Hepatocyte (in vitro differentiated cells): ENCODE data around the gene SNAI1.

Experiments used
- EZH2 ChIP-seq: fragments of 200-600 bp; sonication (generic); IDR thresholded peaks from 2 replicates; pipeline ENCODE4 v1.6.1; 2016; ENCODE audit warnings: antibody characterized with exemption, mild to moderate bottlenecking, borderline replicate concordance
- EZH2phosphoT487 ChIP-seq: fragments of 200-600 bp; sonication (generic); IDR thresholded peaks from one replicate; pipeline ENCODE4 v1.6.1; 2018; ENCODE audit warnings: antibody characterized with exemption, mild to moderate bottlenecking, low read depth, moderate library complexity; ENCODE audit not compliant: unreplicated experiment, severe bottlenecking
- TF ChIP-seq, protein P1 (sequence below): fragments of 200-600 bp; sonication (generic); IDR thresholded peaks from 2 replicates; pipeline ENCODE4 v1.5.1; 2016; ENCODE audit warnings: antibody characterized with exemption, mild to moderate bottlenecking; ENCODE audit not compliant: poor library complexity

GRCh38 chr20:50003253-50003656, 20.5 kb downstream of the SNAI1 start:
- TF ChIP-seq, protein P1, sequence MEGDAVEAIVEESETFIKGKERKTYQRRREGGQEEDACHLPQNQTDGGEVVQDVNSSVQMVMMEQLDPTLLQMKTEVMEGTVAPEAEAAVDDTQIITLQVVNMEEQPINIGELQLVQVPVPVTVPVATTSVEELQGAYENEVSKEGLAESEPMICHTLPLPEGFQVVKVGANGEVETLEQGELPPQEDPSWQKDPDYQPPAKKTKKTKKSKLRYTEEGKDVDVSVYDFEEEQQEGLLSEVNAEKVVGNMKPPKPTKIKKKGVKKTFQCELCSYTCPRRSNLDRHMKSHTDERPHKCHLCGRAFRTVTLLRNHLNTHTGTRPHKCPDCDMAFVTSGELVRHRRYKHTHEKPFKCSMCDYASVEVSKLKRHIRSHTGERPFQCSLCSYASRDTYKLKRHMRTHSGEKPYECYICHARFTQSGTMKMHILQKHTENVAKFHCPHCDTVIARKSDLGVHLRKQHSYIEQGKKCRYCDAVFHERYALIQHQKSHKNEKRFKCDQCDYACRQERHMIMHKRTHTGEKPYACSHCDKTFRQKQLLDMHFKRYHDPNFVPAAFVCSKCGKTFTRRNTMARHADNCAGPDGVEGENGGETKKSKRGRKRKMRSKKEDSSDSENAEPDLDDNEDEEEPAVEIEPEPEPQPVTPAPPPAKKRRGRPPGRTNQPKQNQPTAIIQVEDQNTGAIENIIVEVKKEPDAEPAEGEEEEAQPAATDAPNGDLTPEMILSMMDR, result no peak
- TF ChIP-seq EZH2, result no peak
- TF ChIP-seq EZH2phosphoT487, result no peak
